ENCODE results near the gene PTGDR.

DNA sequence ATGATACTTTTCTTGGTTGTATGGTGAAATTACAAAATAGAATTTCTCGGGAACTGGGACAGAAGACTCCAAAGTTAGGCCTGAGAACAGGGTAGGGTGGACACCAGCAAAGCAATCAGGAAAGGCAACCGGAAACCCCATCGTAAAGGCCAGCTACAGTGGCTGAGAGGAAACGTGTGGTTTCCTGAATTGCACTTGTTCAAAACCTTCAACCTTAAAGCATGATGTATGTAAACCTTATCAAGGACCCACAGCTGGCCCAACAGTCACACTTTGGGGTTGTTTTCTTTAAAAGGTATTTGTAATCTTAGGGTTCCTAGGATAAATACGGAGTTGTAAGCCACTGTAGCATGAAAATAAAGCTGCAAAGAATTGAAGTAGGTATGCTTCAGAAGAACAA, 2.2 kb upstream of the PTGDR start:
- TF ChIP-seq, protein P1, sequence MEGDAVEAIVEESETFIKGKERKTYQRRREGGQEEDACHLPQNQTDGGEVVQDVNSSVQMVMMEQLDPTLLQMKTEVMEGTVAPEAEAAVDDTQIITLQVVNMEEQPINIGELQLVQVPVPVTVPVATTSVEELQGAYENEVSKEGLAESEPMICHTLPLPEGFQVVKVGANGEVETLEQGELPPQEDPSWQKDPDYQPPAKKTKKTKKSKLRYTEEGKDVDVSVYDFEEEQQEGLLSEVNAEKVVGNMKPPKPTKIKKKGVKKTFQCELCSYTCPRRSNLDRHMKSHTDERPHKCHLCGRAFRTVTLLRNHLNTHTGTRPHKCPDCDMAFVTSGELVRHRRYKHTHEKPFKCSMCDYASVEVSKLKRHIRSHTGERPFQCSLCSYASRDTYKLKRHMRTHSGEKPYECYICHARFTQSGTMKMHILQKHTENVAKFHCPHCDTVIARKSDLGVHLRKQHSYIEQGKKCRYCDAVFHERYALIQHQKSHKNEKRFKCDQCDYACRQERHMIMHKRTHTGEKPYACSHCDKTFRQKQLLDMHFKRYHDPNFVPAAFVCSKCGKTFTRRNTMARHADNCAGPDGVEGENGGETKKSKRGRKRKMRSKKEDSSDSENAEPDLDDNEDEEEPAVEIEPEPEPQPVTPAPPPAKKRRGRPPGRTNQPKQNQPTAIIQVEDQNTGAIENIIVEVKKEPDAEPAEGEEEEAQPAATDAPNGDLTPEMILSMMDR (IDR thresholded peaks at IDR 0.05): no peak
- TF ChIP-seq EP300 (IDR thresholded peaks at IDR 0.05): no peak
- no peak for TF ChIP-seq POLR2A (IDR thresholded peaks at IDR 0.05)
